T-helper 1 cell (primary cell): ENCODE data around the gene AKIP1.
"Not testable (repeated sequence)": the region's sequence is repeated elsewhere in the genome, so short reads cannot be mapped to it uniquely, and the experiment has no call there.

Experiments used
- DNase-seq, 5 donors: peaks; one replicate each; pipeline ENCODE4 v3.0.0-alpha.2; 2012 to 2020
- total RNA-seq, 4 donors: gene quantifications; one replicate each; lab custom pipeline; 2026; lab: John Stamatoyannopoulos, UW

The AKIP1 gene
- 4.8 to 7.5 (median 6.4) reads per million in 4 donors for total RNA-seq

- DNase-seq: peak; percentile 70 to 84 (median 70)
Observed at GRCh38 chr11:8911029-8911823, at the start of gene AKIP1. Gene AKIP1 (plus strand): TSS chr11:8911189. CDS start chr11:8911450, 261 bp downstream.

- DNase-seq: no peak
Observed at GRCh38 chr11:8863838-8864237, 47.2 kb upstream of the AKIP1 start.

GRCh38 chr11:8865304-8865703 is 45.7 kb upstream of the AKIP1 start:
- DNase-seq: no peak

GRCh38 chr11:8867035-8867434 is 44.0 kb upstream of the AKIP1 start:
- no peak for DNase-seq

GRCh38 chr11:8867931-8868631 is 42.9 kb upstream of the AKIP1 start:
- DNase-seq: no peak

- peak in 1 of 5 donors; percentile 21 for DNase-seq
Observed at GRCh38 chr11:8870411-8871170, 40.4 kb upstream of the AKIP1 start.

- peak in 1 of 5 donors; percentile 12 for DNase-seq
Observed at GRCh38 chr11:8871171-8871775, 39.7 kb upstream of the AKIP1 start.

- DNase-seq: no peak
Observed at GRCh38 chr11:8871962-8872361, 39.0 kb upstream of the AKIP1 start.

- DNase-seq: no peak
Observed at GRCh38 chr11:8873741-8874405, 37.1 kb upstream of the AKIP1 start.

- DNase-seq: no peak
Observed at GRCh38 chr11:8878771-8879170, 32.2 kb upstream of the AKIP1 start.

GRCh38 chr11:8881585-8881984 is 29.4 kb upstream of the AKIP1 start:
- not testable (repeated sequence) for DNase-seq

GRCh38 chr11:8886322-8886721 is 24.7 kb upstream of the AKIP1 start:
- DNase-seq: no peak

GRCh38 chr11:8891185-8891584 is 19.8 kb upstream of the AKIP1 start:
- not testable (repeated sequence) for DNase-seq

- no peak for DNase-seq
Observed at GRCh38 chr11:8899119-8899753, 11.8 kb upstream of the AKIP1 start.

- no peak for DNase-seq
Observed at GRCh38 chr11:8905528-8906165, 5.3 kb upstream of the AKIP1 start.

- no peak for DNase-seq
Observed at GRCh38 chr11:8907116-8907515, 3.9 kb upstream of the AKIP1 start.

- DNase-seq: no peak
Observed at GRCh38 chr11:8908099-8908498, 2.9 kb upstream of the AKIP1 start.

- DNase-seq: no peak
Observed at GRCh38 chr11:8910649-8911026, 351 bp upstream of the AKIP1 start.

- DNase-seq: peak in 3 of 5 donors; percentile 23 to 39 (median 24)
Observed at GRCh38 chr11:8913961-8914660, 3.1 kb downstream of the AKIP1 start.

- no peak for DNase-seq
Observed at GRCh38 chr11:8914661-8915018, 3.7 kb downstream of the AKIP1 start.
